DMS153 treated with DMSO at 0.1 percent for 48 hours (cell line): ENCODE results near the gene ALK.

ENCODE experiments used
- DNase-seq: peaks from one replicate; lab custom pipeline; 2025; ENCODE audit not compliant: unreplicated experiment; lab: John Stamatoyannopoulos, UW

Gene ALK

DNA sequence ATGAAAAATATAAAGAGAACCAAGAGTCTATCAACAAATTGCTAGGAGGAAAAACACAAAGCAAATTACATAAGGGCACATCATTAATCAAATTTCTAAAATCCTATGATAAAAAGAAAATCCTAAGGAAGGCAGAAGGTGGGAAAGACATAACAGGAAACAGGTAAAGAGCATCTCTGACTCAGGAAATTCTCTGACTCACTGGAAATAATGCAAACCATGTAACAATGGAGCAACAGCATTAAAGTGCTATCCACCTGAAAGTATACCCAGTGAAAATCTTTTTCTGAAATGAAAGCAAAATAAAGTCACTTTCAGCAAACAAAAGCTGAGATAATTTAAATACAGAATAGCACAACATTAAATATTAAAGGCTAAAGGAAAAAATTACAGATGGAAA, 10.9 kb downstream of the ALK start:
- DNase-seq = no peak

DNA sequence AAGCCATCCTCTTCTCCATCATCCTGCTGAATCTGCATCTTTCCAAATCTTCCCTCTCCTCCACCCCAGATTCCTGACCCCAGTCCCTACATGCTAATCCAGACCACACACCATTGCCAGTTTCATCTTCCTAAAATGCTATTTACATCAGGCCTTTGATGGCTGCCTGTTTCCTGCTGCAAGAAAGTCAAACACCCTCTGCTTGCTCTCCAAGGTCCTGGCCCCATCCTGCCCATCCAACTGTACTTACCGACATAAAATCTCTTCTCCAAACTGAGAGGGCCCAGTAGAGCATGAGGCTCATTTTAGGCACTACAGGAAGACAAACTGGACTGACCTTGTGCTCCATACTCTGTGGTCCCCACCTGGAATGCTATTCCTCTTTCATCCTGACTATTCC, 19.0 kb downstream of the ALK start:
- no peak for DNase-seq

DNA sequence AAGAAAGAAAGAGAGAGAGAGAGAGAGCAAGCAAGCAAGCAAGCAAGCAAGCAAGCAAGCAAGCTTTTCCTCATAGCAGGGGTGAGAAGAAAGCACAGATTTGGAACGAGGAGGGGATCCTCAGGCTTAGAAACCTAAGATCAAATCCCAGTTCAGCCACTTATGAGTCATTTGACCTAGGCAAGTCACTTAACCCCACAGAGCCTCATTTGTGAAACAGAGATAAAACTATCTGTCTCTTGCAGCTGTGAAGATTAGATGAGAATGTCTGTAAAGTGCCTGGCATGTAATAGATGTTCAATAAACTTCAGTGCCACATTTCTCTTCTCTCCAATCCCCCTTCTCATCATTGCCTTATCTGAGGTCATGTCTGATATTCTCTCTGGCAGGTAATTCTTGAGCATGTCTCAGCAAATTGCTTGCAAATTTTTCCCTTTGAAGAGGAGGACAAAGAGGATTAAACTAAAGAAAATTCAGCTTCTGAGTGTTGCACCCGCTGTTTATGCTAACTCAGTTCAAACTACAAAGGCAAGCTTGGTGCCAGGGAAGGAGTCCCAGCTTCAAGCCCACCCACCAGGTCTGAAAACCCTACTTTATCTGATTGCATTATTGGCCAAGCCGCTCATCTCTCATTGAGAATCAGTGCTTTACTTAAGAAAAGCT, 20.3 kb downstream of the ALK start:
- no peak for DNase-seq

DNA sequence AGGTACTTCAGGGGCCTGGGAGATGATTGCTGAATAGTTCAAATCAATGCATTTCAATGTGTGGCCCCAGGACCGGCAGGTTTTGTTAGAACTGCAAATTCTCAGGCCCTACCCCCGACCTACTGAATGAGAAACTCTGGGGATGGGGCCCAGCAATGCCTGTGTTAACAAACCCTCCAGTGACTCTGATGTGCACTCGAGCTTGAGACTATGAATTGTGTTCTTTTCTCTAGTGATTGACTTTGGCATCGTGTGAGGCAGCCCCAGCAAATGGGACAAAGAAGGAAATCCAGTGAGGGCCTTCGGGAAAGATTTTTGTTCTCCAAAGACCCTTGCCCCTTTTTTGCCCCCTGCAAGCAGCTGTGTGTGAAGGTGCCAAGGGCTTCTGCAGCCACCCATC, 22.4 kb downstream of the ALK start:
- no peak for DNase-seq

DNA sequence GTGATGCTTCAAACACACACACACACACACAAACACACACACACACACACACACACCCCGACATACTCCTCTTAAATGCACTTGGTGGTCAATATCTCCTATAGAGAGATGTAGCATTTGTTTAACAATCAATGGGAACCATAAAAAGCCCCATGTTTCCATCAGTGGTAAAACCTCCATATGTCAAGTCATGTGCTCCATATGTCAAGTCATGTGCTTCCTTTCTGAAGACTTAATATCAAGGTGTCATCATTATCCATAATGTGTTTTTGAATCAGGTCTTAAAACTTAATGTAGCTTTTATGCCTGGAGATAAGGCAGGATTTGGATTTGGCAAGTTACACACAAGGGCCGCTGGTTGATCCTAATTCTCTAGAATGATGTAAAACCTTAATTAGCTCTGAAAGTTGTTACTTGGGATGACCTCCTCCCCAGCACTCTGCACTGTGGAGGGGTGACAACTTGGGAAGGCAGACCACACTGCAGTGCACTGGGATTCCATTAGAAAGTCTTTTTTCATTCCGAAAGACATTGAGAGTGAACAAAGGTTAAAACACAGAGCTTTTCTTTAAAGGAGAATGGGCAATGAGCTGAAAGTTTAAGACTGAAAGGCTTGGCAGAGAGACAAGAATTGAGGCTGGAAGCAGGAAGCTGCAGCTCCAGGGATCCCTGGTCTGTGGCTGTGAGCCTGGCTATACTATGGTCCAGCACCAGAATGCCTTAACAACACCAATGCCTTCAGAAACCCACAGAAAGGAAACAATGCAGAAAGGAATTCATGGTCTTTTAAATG, 26.4 kb downstream of the ALK start:
- no peak for DNase-seq

DNA sequence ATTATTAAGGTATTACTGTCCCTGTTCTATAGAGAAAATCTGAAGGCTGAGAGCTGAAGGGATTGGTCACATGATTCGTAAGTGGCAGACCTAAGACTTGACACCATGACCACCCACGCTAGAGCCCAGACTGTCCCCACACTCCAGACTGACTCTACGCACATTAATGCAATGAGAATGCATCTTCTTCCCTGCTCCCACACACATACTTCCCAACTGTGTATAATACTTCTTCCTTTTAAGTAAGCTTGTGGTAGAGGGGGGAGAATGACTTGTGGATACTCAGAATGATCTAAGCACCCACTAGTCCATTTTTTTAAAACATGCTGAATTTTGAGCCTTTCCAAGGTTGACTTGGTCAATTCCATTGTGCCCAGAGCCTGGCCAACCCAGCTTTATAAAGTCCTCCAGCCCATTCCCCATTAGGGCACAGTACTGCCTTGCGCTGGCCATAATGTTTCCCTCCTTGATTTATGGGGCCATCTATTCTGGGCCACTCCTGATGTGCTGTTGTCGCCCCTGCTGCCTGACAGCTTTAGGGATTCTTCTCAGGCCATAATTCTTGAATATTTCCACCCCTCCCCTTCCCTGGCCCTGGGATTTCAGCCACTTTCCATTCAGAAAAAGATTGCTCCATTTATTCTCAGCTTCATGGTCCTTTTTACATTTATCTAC, 28.7 kb downstream of the ALK start:
- no peak for DNase-seq

DNA sequence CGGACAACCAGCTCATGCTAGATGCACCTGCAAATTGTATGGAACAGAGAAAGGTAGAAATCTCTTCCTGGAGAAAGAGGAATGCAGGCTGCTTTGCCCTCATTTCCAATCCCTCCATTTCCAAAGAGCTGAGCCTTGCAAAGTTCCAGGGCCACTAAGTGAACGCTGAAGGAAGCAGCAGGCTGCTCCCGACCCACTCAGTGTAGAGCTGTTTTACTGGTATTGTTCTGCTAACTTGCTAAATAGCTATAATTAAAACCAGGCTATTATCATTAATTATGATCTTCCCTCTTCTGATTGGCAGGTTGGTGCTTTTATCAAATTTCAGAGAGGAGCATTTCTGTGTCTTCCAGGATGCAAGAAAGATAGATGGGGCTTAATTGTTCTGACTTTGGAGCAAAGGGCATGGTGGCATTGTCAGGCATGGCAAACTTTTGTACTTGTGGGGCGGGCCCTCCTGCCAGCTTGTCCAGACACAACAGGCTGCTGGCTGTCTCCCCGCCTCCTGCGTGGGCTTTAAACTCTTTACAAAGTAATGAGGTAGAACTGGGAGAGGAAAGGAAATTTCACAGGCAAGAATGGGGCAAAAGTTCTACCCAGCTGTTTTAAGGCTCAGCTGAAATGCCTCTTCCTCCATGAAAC, 40.2 kb downstream of the ALK start:
- no peak for DNase-seq

DNA sequence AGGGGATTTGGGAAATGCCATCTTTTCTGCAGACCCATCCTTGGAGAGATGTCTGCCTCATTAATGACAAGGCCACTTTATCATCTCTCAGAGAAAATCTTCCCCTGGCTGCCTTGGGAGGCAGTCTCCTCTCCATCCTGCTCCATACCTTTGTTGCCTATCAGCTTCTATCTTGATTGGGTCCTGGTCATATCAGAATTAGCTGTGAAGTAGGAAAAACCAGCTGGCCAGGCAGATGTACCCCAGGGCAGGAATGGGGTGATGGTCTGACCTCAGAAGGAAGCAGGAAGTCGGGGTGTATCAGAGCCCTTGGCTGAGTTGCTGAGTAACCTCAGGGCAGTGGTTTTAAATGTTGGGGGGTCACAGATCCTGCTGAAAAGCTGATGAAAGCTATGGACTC, 41.3 kb downstream of the ALK start:
- no peak for DNase-seq

DNA sequence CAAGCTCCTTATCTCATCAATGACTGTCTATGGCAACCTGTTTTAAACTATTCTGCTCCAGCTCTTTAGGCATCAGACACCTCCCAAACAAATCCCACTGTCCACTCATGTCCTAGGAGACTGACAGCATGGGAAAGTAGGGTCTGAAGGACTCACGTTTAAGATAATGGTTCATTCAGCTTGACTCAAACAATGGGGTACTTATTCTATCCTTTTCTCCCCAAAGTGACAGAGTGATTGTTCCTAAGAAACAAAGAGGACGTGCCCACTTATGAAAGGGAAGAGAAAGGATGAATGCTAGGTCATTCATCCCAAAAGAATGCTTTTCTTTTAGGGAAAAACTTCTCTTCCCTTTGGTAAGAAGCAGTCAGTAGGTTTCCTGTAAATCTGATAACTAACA, 41.9 kb downstream of the ALK start:
- DNase-seq = no peak

DNA sequence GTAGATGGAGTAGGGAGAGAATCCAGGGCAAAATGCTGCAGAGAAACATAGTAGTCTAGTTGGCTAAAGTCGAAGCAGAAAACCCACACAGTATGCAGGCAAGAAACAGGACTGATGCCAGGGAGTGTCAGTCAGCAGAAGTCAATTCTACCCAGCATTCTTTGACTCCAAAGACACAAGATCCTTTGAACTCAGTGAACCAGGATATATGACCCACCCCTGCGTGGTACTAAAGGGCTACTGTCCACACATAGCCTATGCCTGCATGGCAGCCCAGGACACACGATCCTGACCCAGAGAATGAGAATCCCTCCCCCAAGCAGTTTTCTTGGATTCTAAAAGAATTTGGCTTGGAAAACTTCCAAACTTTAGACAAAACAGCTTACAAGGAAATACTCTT, 42.5 kb downstream of the ALK start:
- no peak for DNase-seq

DNA sequence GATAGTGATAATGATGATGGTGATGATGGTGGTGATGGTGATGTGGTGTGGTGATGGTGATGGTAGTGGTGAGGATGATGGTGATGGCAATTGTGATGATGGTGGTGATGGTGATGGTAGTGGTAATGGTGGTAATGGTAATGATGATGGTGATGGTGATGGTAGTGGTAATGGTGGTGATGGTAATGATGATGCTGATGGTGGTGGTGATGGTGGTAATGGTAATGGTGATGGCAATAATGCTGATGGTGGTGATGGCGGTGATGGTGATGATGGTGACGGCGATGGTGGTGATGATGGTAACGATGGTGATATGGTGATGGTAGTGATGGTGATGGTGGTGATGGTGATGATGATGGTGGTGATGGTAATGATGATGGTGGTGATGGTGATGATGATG, 45.0 kb downstream of the ALK start:
- DNase-seq = no peak

DNA sequence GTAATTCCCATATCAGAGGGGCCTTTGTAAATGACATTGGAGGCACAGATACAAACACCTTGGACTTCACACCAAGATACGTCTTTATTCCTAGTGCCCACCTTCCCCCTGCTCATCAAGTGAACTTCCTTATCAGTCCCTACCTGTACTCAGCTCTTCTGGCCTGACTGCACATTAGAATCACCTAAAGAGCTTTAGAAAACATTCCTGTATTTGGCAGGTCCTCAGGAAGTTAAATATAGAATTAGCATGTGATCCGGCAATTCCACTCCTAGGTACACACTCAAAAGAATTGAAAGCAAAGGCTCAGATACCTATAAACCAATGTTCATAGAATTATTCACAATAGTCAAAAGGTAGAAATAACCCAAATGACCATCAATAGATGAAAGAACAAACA, 46.6 kb downstream of the ALK start:
- no peak for DNase-seq

DNA sequence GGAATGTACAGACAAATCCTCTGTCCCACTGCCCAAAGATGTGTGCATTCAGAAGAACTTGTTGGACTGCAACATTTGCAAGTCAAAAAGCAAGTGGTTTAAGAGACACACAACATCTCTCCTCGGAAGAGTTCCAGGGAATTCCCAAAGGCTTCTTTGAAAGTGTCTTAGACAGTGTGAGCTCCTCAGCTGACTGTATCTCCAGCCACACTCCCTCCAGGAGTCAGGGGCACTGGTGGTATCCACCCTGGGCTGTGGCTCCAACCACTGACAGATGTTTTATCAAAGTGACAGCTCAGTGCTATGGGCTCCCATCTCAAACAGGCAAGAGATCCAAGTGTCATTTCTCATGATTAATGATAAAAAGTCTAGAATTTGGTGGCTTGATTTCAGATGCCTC, 48.5 kb downstream of the ALK start:
- no peak for DNase-seq

DNA sequence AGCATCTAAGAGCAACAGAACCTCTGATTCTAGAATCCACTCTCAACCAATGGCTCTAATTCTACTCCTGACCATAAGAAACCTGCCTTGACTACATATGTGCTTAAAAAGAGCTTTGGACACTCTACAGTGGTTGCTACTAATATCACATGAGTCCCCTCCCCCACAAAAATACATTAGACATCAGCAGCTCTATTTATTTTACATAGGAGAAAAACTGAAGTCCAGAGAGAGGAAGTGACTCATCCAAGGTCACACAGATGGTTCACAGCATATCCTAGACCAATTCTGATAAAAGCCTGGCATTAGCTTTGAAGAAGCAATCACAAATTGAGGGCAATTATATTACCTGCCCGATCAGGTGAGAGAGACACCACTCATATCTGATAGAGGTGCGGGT, 49.8 kb downstream of the ALK start:
- no peak for DNase-seq

DNA sequence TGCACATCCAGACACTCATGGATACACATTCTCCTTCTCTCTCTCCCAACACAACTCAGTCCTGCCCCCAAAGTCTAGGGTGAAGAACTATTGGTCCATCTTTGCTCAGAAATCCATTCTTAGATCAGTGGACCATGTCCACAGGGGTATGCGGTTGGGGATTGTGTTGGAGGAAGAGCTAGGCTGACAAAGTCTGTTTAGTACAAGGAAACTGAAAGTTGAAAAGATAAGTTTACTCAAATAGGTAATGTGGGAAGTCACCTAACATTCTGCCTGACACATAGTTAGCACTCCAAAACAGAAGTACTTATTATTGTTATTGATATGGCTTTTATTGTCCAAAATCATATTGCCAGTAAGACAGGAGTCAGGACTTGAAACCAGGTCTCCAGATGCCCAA, 55.9 kb downstream of the ALK start:
- DNase-seq = no peak

DNA sequence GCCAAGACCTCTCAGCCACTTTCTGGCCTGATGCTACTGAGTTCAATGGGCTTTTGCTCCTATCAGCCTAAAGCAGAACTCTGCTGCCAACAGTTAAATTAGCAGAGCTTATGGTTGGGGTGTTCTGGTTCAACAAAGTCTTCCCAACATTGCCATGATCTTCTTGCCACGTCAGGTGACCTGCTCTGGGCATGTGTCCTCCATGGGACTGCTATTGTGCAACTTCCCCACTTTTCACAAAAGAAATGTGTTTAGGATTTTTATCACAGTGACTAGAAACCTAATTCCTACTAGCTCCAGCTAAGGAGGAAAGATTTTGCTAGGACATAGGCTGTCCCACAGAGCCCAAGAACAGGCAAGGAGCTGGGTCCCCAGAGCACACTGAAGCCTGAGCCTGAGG, 56.4 kb downstream of the ALK start:
- DNase-seq = no peak

DNA sequence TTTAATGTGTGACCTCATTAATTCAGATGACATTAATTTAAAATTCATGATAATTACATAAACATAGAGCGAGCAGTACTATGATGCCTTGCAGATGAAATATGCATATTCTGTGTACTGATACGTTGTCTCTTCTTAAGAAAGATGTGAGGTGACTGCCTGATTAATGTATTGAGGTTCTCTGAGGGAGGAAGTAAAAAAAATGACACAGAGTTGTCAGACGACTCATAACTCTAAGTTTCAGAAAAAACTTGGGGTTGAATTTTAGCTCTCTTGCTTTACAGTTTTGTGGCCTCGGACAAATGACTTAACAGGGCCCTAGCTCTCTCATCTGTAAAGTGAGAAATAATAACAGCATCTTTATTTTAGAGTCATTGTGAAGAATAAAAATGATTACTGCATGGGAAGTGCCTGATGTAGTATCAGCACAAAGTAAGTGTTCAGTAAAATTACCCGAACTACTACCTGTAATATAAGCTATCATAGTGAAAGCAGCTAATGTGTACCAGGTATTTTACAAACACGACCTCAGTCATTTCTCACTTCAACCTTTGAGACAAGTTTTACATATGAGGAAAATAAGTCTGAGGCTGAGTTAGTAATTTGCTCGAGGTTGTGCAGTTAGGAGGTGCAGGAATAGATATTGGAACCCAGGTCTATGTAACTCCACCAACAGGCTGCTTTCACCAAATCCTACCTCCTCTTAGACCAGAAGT, 65.3 kb downstream of the ALK start:
- no peak for DNase-seq

DNA sequence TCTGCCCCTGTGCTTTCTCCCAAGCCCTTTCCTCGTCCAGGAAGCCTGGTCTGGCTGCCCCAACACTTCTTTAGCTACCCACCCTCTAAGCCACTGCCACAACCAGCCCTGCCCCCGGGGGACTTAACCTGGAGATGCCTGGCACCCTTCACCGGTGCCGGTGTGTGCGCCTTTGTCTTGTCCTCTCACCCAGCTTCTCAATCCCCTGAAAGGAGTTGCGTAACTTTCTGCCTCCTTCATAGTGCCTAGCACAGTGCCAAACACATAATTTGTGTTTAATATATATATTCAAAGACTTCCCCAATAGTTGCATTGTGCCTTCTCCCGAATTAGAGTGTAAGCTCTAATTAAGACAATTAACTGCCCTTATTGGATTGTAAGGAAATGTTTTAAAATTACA, 70.6 kb downstream of the ALK start:
- DNase-seq = no peak

DNA sequence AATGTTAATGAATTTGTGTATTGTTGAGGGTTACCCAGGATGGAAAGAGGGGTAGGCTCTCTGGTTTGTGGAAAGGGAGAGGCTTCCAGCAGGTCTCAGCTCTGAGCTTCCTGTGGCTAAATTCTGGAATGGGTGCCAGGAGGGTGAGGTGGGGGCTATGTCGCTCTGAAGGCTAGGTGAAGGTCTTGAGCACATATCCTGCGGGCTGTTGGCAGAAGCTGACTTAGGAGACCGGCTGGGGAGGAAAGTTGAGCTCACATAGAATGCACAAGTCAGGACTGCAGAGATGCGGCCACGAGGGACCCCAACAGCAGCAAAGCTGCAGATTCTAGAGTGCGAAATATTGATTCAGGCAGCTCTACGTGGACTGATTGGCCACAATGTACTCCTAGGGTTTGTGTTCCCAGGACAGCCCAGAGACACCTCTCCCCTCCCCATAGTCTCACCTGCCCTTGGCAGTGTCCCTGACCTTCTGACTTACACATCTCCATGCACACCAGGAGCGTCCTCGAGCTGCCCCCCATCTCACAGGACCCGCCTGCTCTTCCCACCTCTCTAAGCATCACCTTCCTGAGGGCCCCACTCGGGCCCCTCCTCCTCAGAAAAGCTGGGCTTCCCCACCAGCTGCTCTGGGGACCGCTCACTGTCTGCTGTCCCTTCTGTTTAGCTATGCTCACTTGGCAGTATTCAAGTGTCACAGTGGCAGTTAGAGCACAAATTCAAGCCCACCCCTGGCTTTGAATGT, 72.6 kb downstream of the ALK start:
- DNase-seq = no peak

DNA sequence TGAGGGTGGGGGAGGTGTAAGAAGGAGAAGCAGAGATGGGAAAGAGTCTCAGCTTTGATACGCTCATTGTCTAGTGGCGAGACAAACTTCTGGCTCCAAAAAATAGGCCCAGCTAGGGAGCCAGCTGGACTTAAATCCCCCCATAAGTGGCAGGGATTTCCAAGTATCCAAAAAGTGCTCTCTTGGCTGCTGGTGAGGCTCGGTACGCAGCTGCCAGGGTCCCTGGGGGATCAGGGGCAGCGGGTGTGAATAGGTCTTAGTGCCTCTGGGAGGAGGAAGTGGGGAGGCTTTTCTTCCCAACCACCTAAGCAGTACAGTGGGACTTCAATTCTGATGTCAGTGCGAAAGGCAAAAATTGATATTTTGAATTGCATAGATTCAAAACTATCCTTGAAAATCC, 73.5 kb downstream of the ALK start:
- no peak for DNase-seq
